Measurements from ENCODE around the gene ZNF469. TPM values are rescaled to one million over a fixed set of nuclear protein-coding genes. Genes with fewer than 3 reads are reported as not detected.

Gene ZNF469
- total RNA-seq, 1 donor: 8.3 TPM

DNA sequence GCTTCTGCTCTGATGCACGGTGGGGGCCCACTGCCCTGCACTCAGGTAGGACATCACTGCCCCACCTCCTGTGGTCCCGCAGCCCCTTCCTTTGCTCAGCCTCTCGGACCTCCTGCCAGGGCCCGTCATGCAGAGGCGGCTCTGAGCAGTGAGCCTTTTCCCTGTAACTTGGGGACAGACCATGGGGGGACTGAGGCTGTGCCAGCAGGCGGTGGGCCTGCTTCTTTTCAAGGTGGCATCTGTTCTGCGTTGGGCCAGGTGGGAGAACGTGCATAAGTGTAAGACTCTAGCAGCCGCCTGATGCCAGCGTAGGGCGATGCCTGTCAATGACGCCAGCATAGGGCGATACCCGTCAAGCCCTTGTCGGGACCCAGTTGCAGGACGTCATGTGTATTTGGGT lies 40.3 kb upstream of the ZNF469 start:
- H3K36me3 ChIP-seq (ENCODE audit: insufficient read depth, low read length): no peaks in the 10 kb centered on the region
- H3K27me3 ChIP-seq (ENCODE audit: insufficient read depth, low read length): no peaks in the 10 kb centered on the region
- H2AFZ ChIP-seq (ENCODE audit: low read length): no peak overlapping the region
- H4K20me1 ChIP-seq (ENCODE audit: insufficient read depth, low read length): no peaks in the 10 kb centered on the region
- TF ChIP-seq, protein P1, sequence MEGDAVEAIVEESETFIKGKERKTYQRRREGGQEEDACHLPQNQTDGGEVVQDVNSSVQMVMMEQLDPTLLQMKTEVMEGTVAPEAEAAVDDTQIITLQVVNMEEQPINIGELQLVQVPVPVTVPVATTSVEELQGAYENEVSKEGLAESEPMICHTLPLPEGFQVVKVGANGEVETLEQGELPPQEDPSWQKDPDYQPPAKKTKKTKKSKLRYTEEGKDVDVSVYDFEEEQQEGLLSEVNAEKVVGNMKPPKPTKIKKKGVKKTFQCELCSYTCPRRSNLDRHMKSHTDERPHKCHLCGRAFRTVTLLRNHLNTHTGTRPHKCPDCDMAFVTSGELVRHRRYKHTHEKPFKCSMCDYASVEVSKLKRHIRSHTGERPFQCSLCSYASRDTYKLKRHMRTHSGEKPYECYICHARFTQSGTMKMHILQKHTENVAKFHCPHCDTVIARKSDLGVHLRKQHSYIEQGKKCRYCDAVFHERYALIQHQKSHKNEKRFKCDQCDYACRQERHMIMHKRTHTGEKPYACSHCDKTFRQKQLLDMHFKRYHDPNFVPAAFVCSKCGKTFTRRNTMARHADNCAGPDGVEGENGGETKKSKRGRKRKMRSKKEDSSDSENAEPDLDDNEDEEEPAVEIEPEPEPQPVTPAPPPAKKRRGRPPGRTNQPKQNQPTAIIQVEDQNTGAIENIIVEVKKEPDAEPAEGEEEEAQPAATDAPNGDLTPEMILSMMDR (IDR thresholded peaks at IDR 0.05; ENCODE audit: extremely low read depth, low read depth, low read length): no peak
- no peaks in the 10 kb centered on the region for H3K9me3 ChIP-seq (ENCODE audit: low read depth, low read length)
- no peaks in the 10 kb centered on the region for H3K4me1 ChIP-seq (ENCODE audit: insufficient read depth, low read length)
- H3K4me2 ChIP-seq (ENCODE audit: insufficient read depth, low read length): no peak overlapping the region
- no peak for DNase-seq (ENCODE audit: insufficient read length, low spot score, missing footprints)
- H3K79me2 ChIP-seq (ENCODE audit: insufficient read depth, low read length): no peaks in the 10 kb centered on the region
- no peak overlapping the region for H3K4me3 ChIP-seq (ENCODE audit: insufficient read depth, low read length)
- H3K27ac ChIP-seq (ENCODE audit: low read depth, low read length): no peak overlapping the region

DNA sequence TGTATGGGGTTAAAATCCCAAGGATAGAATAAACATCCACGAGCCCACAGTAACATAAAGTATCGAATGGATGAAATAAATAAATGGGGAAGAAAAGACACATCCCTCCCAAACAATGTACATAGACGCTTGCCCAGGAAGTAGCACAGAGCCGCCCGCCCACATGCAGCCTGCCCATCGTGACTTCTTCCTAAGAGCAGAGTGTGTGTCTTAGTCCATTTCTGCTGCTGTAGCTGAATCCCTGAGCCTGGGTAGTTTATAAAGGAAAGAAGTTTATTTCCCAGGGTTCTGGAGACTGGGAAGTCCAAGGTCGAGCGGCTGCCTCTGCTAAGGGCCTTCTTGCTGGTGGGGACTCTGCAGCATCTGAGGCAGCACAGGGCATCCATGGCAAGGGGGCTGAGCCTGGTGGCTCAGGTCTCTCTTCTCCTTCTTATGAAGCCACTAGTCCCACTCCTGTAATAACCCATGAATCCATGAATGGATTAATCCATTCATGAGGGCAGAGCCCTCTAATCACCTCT lies 39.4 kb upstream of the ZNF469 start:
- H3K36me3 ChIP-seq (ENCODE audit: insufficient read depth, low read length): no peaks in the 10 kb centered on the region
- no peaks in the 10 kb centered on the region for H3K9me3 ChIP-seq (ENCODE audit: low read depth, low read length)
- no peak overlapping the region for H2AFZ ChIP-seq (ENCODE audit: low read length)
- H3K27me3 ChIP-seq (ENCODE audit: insufficient read depth, low read length): no peaks in the 10 kb centered on the region
- TF ChIP-seq, protein P1 (IDR thresholded peaks at IDR 0.05; ENCODE audit: extremely low read depth, low read depth, low read length): no peak
- no peaks in the 10 kb centered on the region for H4K20me1 ChIP-seq (ENCODE audit: insufficient read depth, low read length)
- H3K79me2 ChIP-seq (ENCODE audit: insufficient read depth, low read length): no peaks in the 10 kb centered on the region
- no peaks in the 10 kb centered on the region for H3K4me1 ChIP-seq (ENCODE audit: insufficient read depth, low read length)
- peak; percentile 30 for DNase-seq (ENCODE audit: insufficient read length, low spot score, missing footprints)
- no peak overlapping the region for H3K27ac ChIP-seq (ENCODE audit: low read depth, low read length)
- no peak overlapping the region for H3K4me2 ChIP-seq (ENCODE audit: insufficient read depth, low read length)
- H3K4me3 ChIP-seq (ENCODE audit: insufficient read depth, low read length): no peak overlapping the region

DNA sequence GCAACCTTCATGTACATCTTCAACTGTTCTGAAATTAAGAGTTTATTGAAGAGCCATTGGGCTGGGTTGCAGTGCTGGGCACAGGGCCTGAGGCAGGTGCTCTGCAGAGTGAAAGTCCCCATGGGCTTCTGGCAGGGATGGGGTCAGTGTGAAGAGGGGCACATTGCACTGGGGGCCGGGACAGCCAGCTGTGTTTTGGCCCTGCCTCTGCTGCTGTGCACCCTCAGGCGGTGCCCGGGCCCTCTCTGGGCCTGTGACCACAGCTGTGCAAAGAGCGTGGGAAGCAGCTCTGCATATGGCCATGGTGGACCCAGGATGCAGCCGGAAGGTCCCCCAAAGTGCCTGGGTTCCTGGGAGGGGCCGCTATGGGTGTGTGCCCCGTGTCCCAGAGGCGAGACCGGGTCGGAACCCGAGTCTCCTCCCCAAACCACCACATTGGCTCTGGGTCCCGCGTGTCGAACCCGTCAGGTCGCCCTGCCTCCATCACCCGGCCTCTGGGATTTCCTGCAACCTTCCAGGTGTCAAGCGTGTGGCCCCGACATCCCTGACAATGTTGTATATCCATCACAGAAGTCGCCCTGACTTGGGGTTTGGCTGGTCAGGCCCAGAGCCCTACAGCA lies 38.2 kb upstream of the ZNF469 start:
- peak; percentile 67 for DNase-seq (ENCODE audit: insufficient read length, low spot score, missing footprints)

DNA sequence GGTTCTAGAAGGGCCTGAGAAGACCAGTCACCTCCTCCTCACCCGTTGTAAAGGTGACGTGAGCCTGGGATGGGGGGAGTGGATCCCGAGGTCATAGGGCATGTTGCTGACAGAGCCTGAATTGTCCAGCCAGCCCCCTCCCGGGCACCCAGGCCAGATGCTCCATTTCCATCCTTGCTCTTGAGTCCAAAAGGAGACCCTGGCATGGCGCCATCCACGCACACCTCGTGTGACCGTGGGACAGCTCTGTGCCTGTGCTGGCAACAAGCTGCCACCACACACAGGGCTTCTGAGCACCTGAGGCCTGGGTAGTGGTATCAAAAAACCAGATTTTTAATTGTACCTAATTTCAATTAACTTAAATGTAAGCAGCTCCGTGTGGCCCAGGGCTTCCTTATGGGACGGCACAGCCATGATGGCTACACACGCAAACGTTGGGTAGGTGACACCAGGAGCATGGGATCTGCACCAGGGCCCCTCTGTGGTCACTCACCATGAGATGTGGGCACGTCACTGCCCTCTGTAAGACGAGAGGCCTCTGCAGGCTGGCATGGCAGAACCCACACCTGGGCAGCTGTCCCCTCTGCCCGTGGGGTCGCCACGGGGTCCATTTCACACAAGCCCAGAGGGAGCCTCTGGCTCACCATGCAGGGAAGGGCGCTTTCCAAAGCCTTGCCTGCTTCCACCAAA lies 37.6 kb upstream of the ZNF469 start:
- Histone ChIP-seq H3K27ac (ENCODE audit: low read depth, low read length) (no peak overlapping the region), H3K79me2 (ENCODE audit: insufficient read depth, low read length) (no peaks in the 10 kb centered on the region), H3K36me3 (ENCODE audit: insufficient read depth, low read length) (no peaks in the 10 kb centered on the region), H3K9me3 (ENCODE audit: low read depth, low read length) (no peaks in the 10 kb centered on the region), H3K4me1 (ENCODE audit: insufficient read depth, low read length) (no peaks in the 10 kb centered on the region), H3K27me3 (ENCODE audit: insufficient read depth, low read length) (no peaks in the 10 kb centered on the region), H2AFZ (ENCODE audit: low read length) (no peak overlapping the region), H4K20me1 (ENCODE audit: insufficient read depth, low read length) (no peaks in the 10 kb centered on the region), H3K4me3 (ENCODE audit: insufficient read depth, low read length) (no peak overlapping the region), H3K4me2 (ENCODE audit: insufficient read depth, low read length) (no peak overlapping the region)
- TF ChIP-seq, protein P1 (IDR thresholded peaks at IDR 0.05; ENCODE audit: extremely low read depth, low read depth, low read length): no peak
- DNase-seq (ENCODE audit: insufficient read length, low spot score, missing footprints): peak; percentile 72

More for the DNA sequence above, 38.2 kb upstream of the ZNF469 start:
- H3K36me3 ChIP-seq (ENCODE audit: insufficient read depth, low read length): no peaks in the 10 kb centered on the region
- H3K4me2 ChIP-seq (ENCODE audit: insufficient read depth, low read length): no peak overlapping the region
- no peak overlapping the region for H3K4me3 ChIP-seq (ENCODE audit: insufficient read depth, low read length)
- no peak overlapping the region for H3K27ac ChIP-seq (ENCODE audit: low read depth, low read length)
- H3K27me3 ChIP-seq (ENCODE audit: insufficient read depth, low read length): no peaks in the 10 kb centered on the region
- TF ChIP-seq, protein P1 (IDR thresholded peaks at IDR 0.05; ENCODE audit: extremely low read depth, low read depth, low read length): no peak
- H3K4me1 ChIP-seq (ENCODE audit: insufficient read depth, low read length): no peaks in the 10 kb centered on the region
- H3K9me3 ChIP-seq (ENCODE audit: low read depth, low read length): no peaks in the 10 kb centered on the region
- H3K79me2 ChIP-seq (ENCODE audit: insufficient read depth, low read length): no peaks in the 10 kb centered on the region
- no peaks in the 10 kb centered on the region for H4K20me1 ChIP-seq (ENCODE audit: insufficient read depth, low read length)
- no peak overlapping the region for H2AFZ ChIP-seq (ENCODE audit: low read length)
